ENCODE data around the gene LHFPL6. TPM values are rescaled to one million over a fixed set of nuclear protein-coding genes. Genes with fewer than 3 reads are reported as not detected.

The LHFPL6 gene
- total and polyA plus RNA-seq, 10 of the 15 experiments (the other 5 are each of a cell fraction or from before 2014, with no cell fraction given), result 0.11 to 4.6 (median 0.41) TPM

DNA sequence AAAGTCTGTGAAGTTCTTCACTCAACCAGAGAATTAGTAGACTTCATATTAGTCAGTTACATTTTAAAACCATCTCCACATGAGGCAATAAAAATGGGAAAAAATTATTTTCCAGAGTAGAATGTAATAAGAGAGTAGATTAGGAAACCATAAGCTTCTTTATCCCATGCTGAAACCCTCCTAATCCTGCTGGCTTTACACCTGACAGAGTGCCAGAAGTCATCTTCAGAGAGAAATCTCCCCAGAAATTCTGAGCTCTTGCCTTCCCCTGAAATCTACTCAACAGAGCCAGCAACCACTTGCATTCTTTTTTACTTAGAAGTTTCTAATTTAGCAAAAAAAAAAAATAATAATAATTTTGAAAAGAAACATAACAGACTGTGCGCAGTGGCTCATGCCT, 284.8 kb downstream of the LHFPL6 start:
- BruUV-seq (replicated peaks), result no TSS peak
- DNase-seq (ENCODE audit: low read depth, low spot score) (no peak), ATAC-seq (no peak), FAIRE-seq (no peak)
- intact Hi-C loops (cut with micrococcal nuclease; ENCODE audit: unreplicated experiment) (no loop called here), in situ Hi-C loops (cut with MboI) (no loop called here)
- H3K79me2 ChIP-seq (ENCODE audit: control insufficient read depth, insufficient read depth, low read length), result no peaks in the 10 kb centered on the region
- no peak overlapping the region for H3K9ac ChIP-seq (ENCODE audit: control insufficient read depth, insufficient read depth, low read length)
- ChIA-PET RAD21 (ENCODE audit: unreplicated experiment) (no interaction called here), SMC1A (ENCODE audit: uncharacterized antibody, unreplicated experiment) (interaction anchor here (0.8 to 1.5 kb wide), 3 partner anchors 16 to 1304 kb away, joined by 3 to 5 read pairs (median 3); no protein-coding TSS in a partner anchor), CTCF (interaction anchor here (1.1 to 1.9 kb wide), 2 partner anchors 294 to 298 kb away, joined by 3 to 5 read pairs; no protein-coding TSS in a partner anchor), POLR2A (no interaction called here)
- peaks cover 0 to 2% of the 10 kb centered on the region in 2 experiments; a peak in 1 of 4 replicates for H3K27me3 ChIP-seq (replicated peaks in 1 of 2; ENCODE audit: control insufficient read depth in 2 of 2, insufficient read depth in 2 of 2, low read length in 1 of 2)
- H4K20me1 ChIP-seq (ENCODE audit: control insufficient read depth, insufficient read depth), result no peaks in the 10 kb centered on the region
- WGBS (ENCODE audit: insufficient coverage, insufficient replicate concordance, low lambda C conversion rate, missing lambda C conversion rate), result 94% methylated on average over 1 of the region's 1 CpG
- no peak for TF ChIP-seq NFYA (IDR thresholded peaks at IDR 0.05; ENCODE audit: borderline replicate concordance, low read depth, low read length)
- no peak for TF ChIP-seq RBBP5 (conservative IDR thresholded peaks at IDR 0.05)
- no peak for TF ChIP-seq YBX1 (IDR thresholded peaks at IDR 0.05)
- no peak for TF ChIP-seq POU2F2 (IDR thresholded peaks at IDR 0.05; ENCODE audit: borderline replicate concordance, low read depth, low read length)
- TF ChIP-seq, protein P1, sequence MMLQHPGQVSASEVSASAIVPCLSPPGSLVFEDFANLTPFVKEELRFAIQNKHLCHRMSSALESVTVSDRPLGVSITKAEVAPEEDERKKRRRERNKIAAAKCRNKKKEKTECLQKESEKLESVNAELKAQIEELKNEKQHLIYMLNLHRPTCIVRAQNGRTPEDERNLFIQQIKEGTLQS (IDR thresholded peaks at IDR 0.05; ENCODE audit: borderline replicate concordance, extremely low read depth, low read depth, low read length), result no peak
- no peak for TF ChIP-seq ATF2 (IDR thresholded peaks at IDR 0.05; ENCODE audit: low read length)
- TF ChIP-seq POLR2AphosphoS2 (IDR thresholded peaks at IDR 0.05; ENCODE audit: low read depth, low read length), result no peak
- no peak for TF ChIP-seq NR2F1 (conservative IDR thresholded peaks at IDR 0.05)
- H3K4me1 ChIP-seq (ENCODE audit: control insufficient read depth, insufficient read depth, low read length), result no peaks in the 10 kb centered on the region
- no peak overlapping the region for H3K27ac ChIP-seq (ENCODE audit: control insufficient read depth, insufficient read depth)
- H3K4me2 ChIP-seq (ENCODE audit: control insufficient read depth, insufficient read depth), result no peak overlapping the region
- H2AFZ ChIP-seq (ENCODE audit: control insufficient read depth, low read depth, low read length), result no peak overlapping the region
- H3K9me3 ChIP-seq (replicated peaks; ENCODE audit: control insufficient read depth, insufficient read depth, low read length), result no peaks in the 10 kb centered on the region
- no peak overlapping the region for H3K4me3 ChIP-seq
- H3K36me3 ChIP-seq (ENCODE audit: control insufficient read depth in 2 of 2, insufficient read depth in 2 of 2, low read length in 1 of 2), result no peaks in the 10 kb centered on the region
